GM21360 (cell line): ENCODE data around the gene TPI1.
"Not testable (repeated sequence)": the region's sequence is repeated elsewhere in the genome, so short reads cannot be mapped to it uniquely, and the experiment has no call there.

ENCODE experiments used
- ATAC-seq: cut with Tn5 transposase; IDR thresholded peaks from one replicate; pipeline ENCODE4 v1.9.1; 2021; ENCODE audit warnings: mild to moderate bottlenecking, moderate library complexity; ENCODE audit not compliant: unreplicated experiment

The TPI1 gene

DNA sequence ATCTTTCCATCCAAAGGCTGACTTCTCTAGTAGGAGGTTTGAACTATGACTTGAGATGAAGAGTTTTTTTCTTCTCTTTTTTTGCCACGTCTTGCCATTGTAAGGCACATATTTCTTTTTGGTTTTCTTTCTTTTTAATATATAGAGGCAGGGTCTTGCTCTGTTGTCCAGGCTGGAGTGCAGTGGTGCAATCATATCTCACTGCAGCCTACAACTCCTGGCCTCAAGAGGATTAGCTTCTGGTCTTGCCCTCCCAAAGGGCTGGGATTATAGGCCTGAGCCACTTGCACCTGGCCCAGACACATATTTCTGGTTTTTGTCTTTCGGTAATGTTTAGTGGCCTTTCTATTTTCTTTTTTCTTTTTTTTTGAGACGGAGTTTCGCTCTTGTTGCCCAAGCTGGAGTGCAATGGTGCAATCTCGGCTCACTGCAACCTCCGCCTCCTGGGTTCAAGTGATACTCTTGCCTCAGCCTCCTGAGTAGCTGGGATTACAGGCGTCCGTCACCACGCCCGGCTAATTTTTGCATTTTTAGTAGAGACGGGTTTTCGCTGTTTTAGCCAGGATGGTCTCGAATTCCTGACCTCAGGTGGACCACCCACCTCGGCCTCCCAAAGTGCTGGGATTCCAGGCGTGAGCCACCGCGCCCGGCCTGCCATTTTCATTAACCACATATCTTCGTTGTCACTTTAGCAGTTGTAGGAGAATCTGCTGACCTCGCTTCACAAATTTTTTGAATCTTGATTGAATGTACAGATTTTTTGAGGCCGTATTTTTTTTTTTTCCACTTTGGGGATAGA, 22.6 kb downstream of the TPI1 start:
- ATAC-seq = not testable (repeated sequence)

- ATAC-seq = peak; percentile 96
Measured at GRCh38 chr12:6890789-6891645, 23.7 kb downstream of the TPI1 start.

GRCh38 chr12:6891646-6892001, 24.3 kb downstream of the TPI1 start:
- ATAC-seq = no peak

DNA sequence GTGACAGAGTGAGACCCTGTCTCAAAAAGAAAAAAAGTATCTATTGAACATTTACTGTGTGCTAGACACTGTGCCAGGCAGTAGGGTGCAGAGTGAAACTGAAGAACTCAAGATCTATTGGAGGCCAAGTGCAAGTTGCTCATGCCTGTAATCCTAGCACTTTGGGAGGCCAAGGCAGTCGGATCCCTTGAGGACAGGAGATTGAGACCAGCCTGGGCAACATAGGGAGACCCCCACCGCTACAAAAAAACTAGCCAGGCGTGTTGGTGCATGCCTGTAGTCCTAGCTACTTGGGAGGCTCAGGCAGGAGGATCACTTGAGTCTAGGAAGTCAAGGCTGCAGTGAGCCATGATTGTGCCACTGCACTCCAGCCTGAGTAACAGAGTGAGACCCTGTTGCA, 25.4 kb downstream of the TPI1 start:
- ATAC-seq = not testable (repeated sequence)

GRCh38 chr12:6894321-6894720, 27.0 kb downstream of the TPI1 start:
- no peak for ATAC-seq

GRCh38 chr12:6896846-6897435, 29.6 kb downstream of the TPI1 start:
- no peak for ATAC-seq

DNA sequence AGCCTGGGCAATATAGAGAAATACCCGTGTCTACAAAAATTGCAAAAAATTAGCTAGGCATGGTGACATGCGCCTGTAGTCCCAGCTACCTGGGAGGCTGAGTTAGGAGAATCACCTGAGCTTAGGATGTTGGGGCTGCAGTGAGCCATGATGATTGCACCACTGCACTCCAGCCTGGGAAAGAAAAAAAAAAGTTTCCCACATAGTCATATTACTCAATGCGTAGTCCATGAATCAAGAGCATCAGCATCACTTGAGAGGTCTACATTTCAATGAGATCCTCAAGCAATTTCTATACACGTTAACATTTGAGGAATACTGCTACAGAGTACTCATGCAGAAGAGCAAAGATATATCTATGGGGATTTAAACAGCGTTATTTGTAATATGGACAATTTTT, 32.1 kb downstream of the TPI1 start:
- ATAC-seq = no peak

GRCh38 chr12:6899837-6900519, 32.6 kb downstream of the TPI1 start:
- no peak for ATAC-seq

GRCh38 chr12:6902448-6902847, 35.1 kb downstream of the TPI1 start:
- ATAC-seq = no peak

DNA sequence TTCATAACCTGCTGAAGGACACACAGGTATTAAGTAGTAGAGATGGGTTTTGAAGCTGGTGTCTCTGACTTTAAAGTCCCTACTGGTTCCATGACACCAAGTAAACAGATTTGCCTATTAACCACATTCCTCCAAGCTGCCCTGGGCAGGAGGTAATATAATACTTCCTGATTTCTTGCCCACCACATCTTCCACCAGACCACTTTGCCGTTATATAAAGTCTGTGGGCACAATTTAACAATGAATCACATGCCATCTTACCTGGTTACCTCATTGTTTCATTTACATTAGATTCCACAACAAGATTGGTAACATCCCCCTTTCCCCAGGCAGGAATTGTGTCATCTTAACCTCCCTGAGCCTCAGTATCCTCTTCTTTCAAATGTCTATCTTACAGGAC, 36.4 kb downstream of the TPI1 start:
- ATAC-seq = no peak

- peak; percentile 90 for ATAC-seq
Measured at GRCh38 chr12:6904280-6905276, 37.2 kb downstream of the TPI1 start, which contains the start of gene LRRC23. LRRC23 (plus strand) TSS chr12:6904822; CDS start chr12:6905634, 812 bp downstream.

GRCh38 chr12:6905414-6906040, 38.2 kb downstream of the TPI1 start:
- no peak for ATAC-seq

GRCh38 chr12:6908141-6908540, 40.8 kb downstream of the TPI1 start:
- not testable (repeated sequence) for ATAC-seq

DNA sequence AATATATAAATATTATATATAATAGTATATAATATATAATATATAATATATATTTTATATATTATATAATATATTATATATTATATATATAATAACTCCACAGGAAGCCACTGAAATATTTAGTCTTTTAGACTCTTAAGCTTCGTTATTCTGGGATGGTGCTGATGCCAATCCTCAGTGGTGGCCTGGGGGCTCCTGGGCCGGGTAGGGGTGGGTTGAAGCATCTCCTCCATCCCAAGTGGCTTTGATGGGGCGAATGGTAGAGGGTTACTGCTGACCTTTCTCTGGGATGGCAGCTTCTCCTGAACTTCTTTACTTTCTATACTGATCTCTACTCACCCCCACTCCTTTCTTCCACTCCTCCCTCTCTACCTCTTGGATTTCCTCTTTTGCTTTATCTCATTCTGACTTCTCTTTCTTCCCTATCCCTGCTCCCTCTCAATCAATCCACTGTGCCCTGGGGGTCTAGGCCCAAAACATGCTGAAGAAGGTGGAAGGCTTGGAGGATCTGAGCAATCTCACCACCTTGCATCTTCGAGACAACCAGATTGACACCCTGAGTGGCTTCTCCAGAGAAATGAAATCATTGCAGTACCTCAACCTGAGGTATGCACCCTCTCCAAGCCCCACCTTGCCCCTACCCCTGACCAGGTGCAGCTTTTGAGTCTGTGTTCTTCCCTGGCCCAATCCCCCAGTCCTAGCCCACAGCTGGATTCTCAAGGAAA, 42.3 kb downstream of the TPI1 start:
- no peak for ATAC-seq

DNA sequence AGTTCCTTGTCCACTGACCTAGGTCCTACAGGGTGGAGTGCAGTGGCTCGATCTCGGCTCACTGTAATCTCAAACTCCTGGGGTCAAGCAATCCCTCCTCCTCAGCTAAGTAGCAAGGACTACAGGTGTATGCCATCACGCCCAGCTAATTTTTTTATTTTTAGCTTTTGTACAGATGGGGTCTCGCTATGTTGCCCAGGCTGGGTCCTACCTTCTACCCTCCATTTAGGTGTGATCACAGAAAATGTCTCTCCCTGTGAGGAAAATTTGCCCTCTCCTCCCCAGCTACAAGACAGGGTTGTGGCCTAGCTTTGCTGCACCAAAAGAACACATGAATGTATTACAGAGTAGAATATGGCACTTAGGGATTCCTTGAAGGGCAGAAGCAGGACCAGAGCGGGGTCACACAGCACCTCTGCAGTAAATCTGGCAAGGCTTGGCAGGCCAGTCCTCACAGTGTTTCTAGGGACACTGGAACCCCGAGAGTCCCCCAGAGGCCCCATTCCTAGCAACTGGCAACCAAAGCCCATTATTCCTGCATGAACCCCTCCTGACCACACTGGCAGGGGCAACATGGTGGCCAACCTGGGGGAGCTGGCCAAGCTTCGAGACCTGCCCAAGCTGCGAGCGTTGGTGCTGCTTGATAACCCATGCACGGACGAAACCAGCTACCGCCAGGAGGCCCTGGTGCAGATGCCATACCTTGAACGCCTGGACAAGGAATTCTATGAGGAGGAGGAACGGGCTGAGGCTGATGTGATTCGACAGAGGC, 45.0 kb downstream of the TPI1 start:
- ATAC-seq = no peak

- no peak for ATAC-seq
Measured at GRCh38 chr12:6914246-6914946, 47.1 kb downstream of the TPI1 start, which contains the start of gene ENO2. ENO2 (plus strand) TSS chr12:6914580; CDS start chr12:6915833, 1,253 bp downstream.
